K562 (cell line): ENCODE results near the gene ZRANB3. TPM values are rescaled to one million over a fixed set of nuclear protein-coding genes. Genes with fewer than 3 reads are reported as not detected.
A peak's percentile ranks its signal among the peaks of the same experiment; 100 is the strongest.

Experiments used
- ATAC-seq: fragments of 200-7000 bp; cut with Tn5 transposase; 3 replicates; pipeline ENCODE4 v1.9.1; 2020; ENCODE audit warnings: moderate library complexity
- BruUV-seq: library from RNA; stranded (reverse); fragments of 400-500 nt; replicated peaks from 2 replicates; lab custom pipeline; 2021; lab: Mats Ljungman, UMichigan
- CTCF ChIA-PET: fragments of 300-600 bp; formaldehyde crosslinking; extraction: SDS; loops from one replicate; lab custom pipeline; 2021; ENCODE audit warnings: low intra/inter-chr PET ratio; lab: Yijun Ruan, JAX
- POLR2A ChIA-PET: fragments of 300-600, 350-650 bp; sonication (Branson Sonifier 250); formaldehyde crosslinking; extraction: SDS; loops from one replicate; lab custom pipeline; 2021; ENCODE audit warnings: antibody characterized with exemption, inconsistent platforms; lab: Yijun Ruan, JAX
- DNase-seq, 4 experiments: peaks; one replicate each; pipeline versions ENCODE4 v3.0.0 to v3.0.0-alpha.2; 2011 to 2018; ENCODE audit warnings: low spot score in 3 of 4, mixed read lengths in 3 of 4; ENCODE audit errors: extremely low read depth in 1 of 4
- FAIRE-seq: peaks from 2 replicates; lab custom pipeline; 2011; peaks lifted over from hg19 to GRCh38; lab: Jason Lieb, UNC
- H2AFZ ChIP-seq: 2 replicates; pipeline ENCODE4 v1.6.0; 2011; ENCODE audit warnings: low read depth, low read length, control low read depth, inconsistent platforms
- H3K27ac ChIP-seq: fragments of 200-600 bp; 3 replicates; pipeline ENCODE4 v1.8.0; 2011; ENCODE audit warnings: low read depth, mild to moderate bottlenecking, control low read depth, inconsistent platforms, low read length, moderate library complexity, mixed read lengths; ENCODE audit errors: extremely low read depth
- H3K27me3 ChIP-seq, 2 experiments: fragments of 300-600 bp in 1 of 2; 2 replicates in 1 of 2; 3 replicates in 1 of 2; pipeline versions ENCODE4 v1.6.0 to v1.8.0; 2011; ENCODE audit warnings: inconsistent platforms in 2 of 2, low read length in 2 of 2, mild to moderate bottlenecking in 1 of 2, mixed read lengths in 1 of 2, moderate library complexity in 1 of 2; ENCODE audit not compliant: control insufficient read depth in 2 of 2, insufficient read depth in 2 of 2
- H3K36me3 ChIP-seq: fragments of 300-600 bp; 3 replicates; pipeline ENCODE4 v1.8.0; 2011; ENCODE audit warnings: mild to moderate bottlenecking, low read length, inconsistent platforms; ENCODE audit not compliant: control insufficient read depth, insufficient read depth
- H3K4me1 ChIP-seq, 2 experiments: fragments of 200-600 bp in 1 of 2; replicated peaks in 1 of 2; 2 replicates in 1 of 2; 3 replicates in 1 of 2; pipeline versions ENCODE4 v1.5.1 to v1.8.0; 2011; ENCODE audit warnings: inconsistent platforms in 2 of 2, low read length in 2 of 2, mild to moderate bottlenecking in 1 of 2, mixed read lengths in 1 of 2, moderate library complexity in 1 of 2; ENCODE audit not compliant: control insufficient read depth in 2 of 2, insufficient read depth in 2 of 2
- H3K4me2 ChIP-seq: 2 replicates; pipeline ENCODE4 v1.6.1; 2011; ENCODE audit warnings: low read length, control low read depth, inconsistent platforms, mixed read lengths; ENCODE audit not compliant: insufficient read depth
- H3K4me3 ChIP-seq: fragments of 200-600 bp; sonication (generic), shearing (Covaris generic); 2 replicates; pipeline ENCODE4 v1.5.1; 2016; ENCODE audit warnings: control low read depth, inconsistent platforms
- H3K79me2 ChIP-seq: fragments of 200-600 bp; 3 replicates; pipeline ENCODE4 v1.8.0; 2011; ENCODE audit warnings: low read length, inconsistent platforms; ENCODE audit not compliant: control insufficient read depth, insufficient read depth
- H3K9ac ChIP-seq, 2 experiments: 2 replicates each; pipeline versions ENCODE4 v1.6.0 to v1.6.1; 2011; ENCODE audit warnings: low read depth in 2 of 2, low read length in 2 of 2, control low read depth in 1 of 2, inconsistent platforms in 1 of 2, mild to moderate bottlenecking in 1 of 2, mixed read lengths in 1 of 2; ENCODE audit not compliant: insufficient read depth in 1 of 2
- H3K9me1 ChIP-seq: one replicate; pipeline ENCODE4 v1.6.0; 2011; ENCODE audit warnings: inconsistent platforms, mild to moderate bottlenecking, low read length, moderate library complexity; ENCODE audit not compliant: control insufficient read depth, insufficient read depth
- H3K9me3 ChIP-seq: replicated peaks from 2 replicates; pipeline ENCODE4 v1.5.1; 2011; ENCODE audit warnings: low read depth, low read length, inconsistent platforms; ENCODE audit not compliant: control insufficient read depth, insufficient read depth
- H4K20me1 ChIP-seq: replicated peaks from 2 replicates; pipeline ENCODE4 v1.6.1; 2011; ENCODE audit warnings: low read length, inconsistent platforms, mixed read lengths; ENCODE audit not compliant: control insufficient read depth, insufficient read depth
- ARID1B ChIP-seq: fragments of 450-650 bp; IDR thresholded peaks from 2 replicates; pipeline ENCODE4 v1.6.1; 2016; ENCODE audit warnings: antibody characterized with exemption, mild to moderate bottlenecking, inconsistent platforms
- CAMTA2 ChIP-seq: fragments of 250-450 bp; sonication (Bioruptor Pico); conservative IDR thresholded peaks from 2 replicates; pipeline ENCODE4 v1.5.1; 2022
- CEBPG ChIP-seq, 3 experiments: fragments of 200-800 bp in 1 of 3; sonication (Bioruptor generic) in 1 of 3; sonication (generic) in 1 of 3; formaldehyde crosslinking in 1 of 3; IDR thresholded peaks in 2 of 3; conservative IDR thresholded peaks in 1 of 3; 2 replicates each; pipeline versions ENCODE4 v1.6.1 to v1.8.0; 2016 to 2022; ENCODE audit warnings: missing compliant biosample characterization in 2 of 3, missing genetic modification characterization in 2 of 3, mild to moderate bottlenecking in 1 of 3, missing genetic modification reagents in 1 of 3
- CHD2 ChIP-seq: IDR thresholded peaks from 2 replicates; pipeline ENCODE4 v1.6.1; 2011; ENCODE audit warnings: low read depth, low read length
- CREM ChIP-seq: IDR thresholded peaks from 2 replicates; pipeline ENCODE4 v1.6.1; 2014; ENCODE audit warnings: antibody characterized with exemption, low read depth
- DPF2 ChIP-seq: fragments of 450-650 bp; IDR thresholded peaks from 2 replicates; pipeline ENCODE4 v1.6.1; 2016
- ETV1 ChIP-seq: fragments of 450-650 bp; conservative IDR thresholded peaks from 2 replicates; pipeline ENCODE4 v1.6.1; 2016; ENCODE audit warnings: missing genetic modification characterization, control low read depth, low read depth, missing compliant biosample characterization
- MEIS2 ChIP-seq: fragments of 450-650 bp; IDR thresholded peaks from 2 replicates; pipeline ENCODE4 v1.6.1; 2014; ENCODE audit warnings: mild to moderate bottlenecking; ENCODE audit not compliant: partially characterized antibody
- NR2C1 ChIP-seq, 2 experiments: fragments of 450-650 bp; IDR thresholded peaks; 2 replicates each; pipeline ENCODE4 v1.6.1; 2017; ENCODE audit warnings: mild to moderate bottlenecking in 2 of 2, antibody characterized with exemption in 1 of 2, inconsistent platforms in 1 of 2, missing compliant biosample characterization in 1 of 2, missing genetic modification characterization in 1 of 2
- NR2C2 ChIP-seq, 2 experiments: fragments of 200-800 bp in 1 of 2; sonication (Bioruptor generic) in 1 of 2; sonication (generic) in 1 of 2; formaldehyde crosslinking in 1 of 2; IDR thresholded peaks; 2 replicates each; pipeline versions ENCODE4 v1.6.1 to v1.8.0; 2016 to 2022; ENCODE audit warnings: mild to moderate bottlenecking in 1 of 2, missing compliant biosample characterization in 1 of 2, missing genetic modification characterization in 1 of 2, missing genetic modification reagents in 1 of 2
- SNIP1 ChIP-seq: fragments of 450-650 bp; IDR thresholded peaks from 2 replicates; pipeline ENCODE4 v1.7.1; 2017; ENCODE audit warnings: low read depth, mild to moderate bottlenecking
- ZNF696 ChIP-seq: fragments of 250-450 bp; sonication (Bioruptor Pico); conservative IDR thresholded peaks from 2 replicates; pipeline ENCODE4 v1.4.0; 2020; ENCODE audit warnings: mild to moderate bottlenecking, moderate library complexity
- ZSCAN29 ChIP-seq: fragments of 450-650 bp; IDR thresholded peaks from 2 replicates; pipeline ENCODE4 v1.6.1; 2017
- WGBS: fragments of 100-300 bp; shearing (Covaris generic); methylation state at CpG from one replicate; pipeline ENCODE4 v1.1.6; 2016; ENCODE audit warnings: low coverage, mixed read lengths; ENCODE audit not compliant: insufficient coverage; ENCODE audit errors: missing lambda C conversion rate; 5-methylcytosine and 5-hydroxymethylcytosine counted together
- in situ Hi-C: fragments of 300-500 bp; cut with MboI; formaldehyde crosslinking; loops from 4 replicates; pipeline ENCODE4 v1.15.0; 2018; ENCODE audit warnings: inconsistent platforms, mixed read lengths
- intact Hi-C: fragments of 100-400 bp; cut with micrococcal nuclease; formaldehyde crosslinking; loops from 2 replicates; pipeline ENCODE4 v1.14.2; 2022
- polyA plus RNA-seq, 8 experiments: library from polyadenylated mRNA; depleted of rRNA in 4 of 8; stranded (reverse) in 5 of 8; unstranded in 3 of 8; fragments of >200 nt; fragmentation: Nextera tagmentation in 2 of 8; fragmentation: Illumina TruSeq in 1 of 8; extraction: Ambion mirVana in 2 of 8; extraction: Trizol in 1 of 8; gene quantifications; 2 replicates each; pipeline versions ENCODE4 v1.2.1 to v1.2.3, GENCODE V29; 2011 to 2014; ENCODE audit warnings: inconsistent platforms in 1 of 8, missing spikeins in 1 of 8
- total RNA-seq, 7 experiments: library from RNA; depleted of rRNA in 6 of 7; stranded (reverse); fragments of >200 nt in 6 of 7; fragmentation: Illumina TruSeq in 2 of 7; extraction: Trizol in 2 of 7; gene quantifications; 2 replicates each; pipeline versions ENCODE4 v1.2.1 to v1.2.3, GENCODE V29; 2011 to 2021; ENCODE audit warnings: low replicate concordance in 1 of 7
- TF ChIP-seq, protein P1 (sequence below), 3 experiments: IDR thresholded peaks in 2 of 3; conservative IDR thresholded peaks in 1 of 3; 2 replicates each; pipeline ENCODE4 v1.5.1; 2011 to 2012; ENCODE audit warnings: low read length in 3 of 3, mild to moderate bottlenecking in 3 of 3, control low read depth in 2 of 3, improper control_type of control experiment in 1 of 3, inconsistent platforms in 1 of 3, low read depth in 1 of 3, mixed read lengths in 1 of 3, moderate library complexity in 1 of 3; ENCODE audit not compliant: insufficient read depth in 2 of 3
- TF ChIP-seq, protein P2 (sequence below), 2 experiments: fragments of 200-800 bp in 1 of 2; sonication (Bioruptor generic) in 1 of 2; sonication (generic) in 1 of 2; formaldehyde crosslinking in 1 of 2; IDR thresholded peaks in 1 of 2; conservative IDR thresholded peaks in 1 of 2; 2 replicates each; pipeline versions ENCODE4 v1.5.0 to v1.6.1; 2016 to 2020; ENCODE audit warnings: missing compliant biosample characterization in 1 of 2, missing genetic modification characterization in 1 of 2, missing genetic modification reagents in 1 of 2
- TF ChIP-seq, protein P3 (sequence below): fragments of 250-450 bp; sonication (Bioruptor Pico); IDR thresholded peaks from 2 replicates; pipeline ENCODE4 v1.5.0; 2022; ENCODE audit warnings: mild to moderate bottlenecking

ZRANB3 gene
- total and polyA plus RNA-seq, 9 of the 15 experiments (the other 6 are each of a cell fraction or from before 2014, with no cell fraction given), result 8.6 to 21.3 (median 14.7) TPM

DNA sequence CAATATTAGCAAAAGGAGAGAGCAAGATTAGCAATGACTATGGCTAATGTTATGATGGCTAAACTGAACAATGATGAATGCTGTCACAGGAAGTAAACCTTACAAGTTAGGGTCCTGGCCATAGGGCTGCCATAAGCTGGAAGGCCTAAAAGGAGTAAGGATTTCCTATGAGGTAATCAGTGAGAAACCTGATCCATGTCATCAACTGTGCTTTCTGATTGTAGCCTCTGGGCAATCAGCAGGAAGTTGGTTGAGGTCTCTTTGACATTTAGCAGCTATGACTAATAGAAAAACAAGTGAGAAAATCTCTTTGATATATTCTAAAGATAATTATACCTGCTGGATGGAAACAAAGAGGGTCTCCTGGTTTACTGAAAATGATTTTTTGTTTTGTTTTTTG is 285.9 kb downstream of the ZRANB3 start (continued):
- no peak for TF ChIP-seq NR2C2 (CRISPR knock-in tag; IDR thresholded peaks at IDR 0.05)
- peak; percentile 17; the same call in 1 of the 2 replicates for TF ChIP-seq NR2C2 (tag; IDR thresholded peaks at IDR 0.05)
- peak; percentile 71 for TF ChIP-seq ARID1B
- peak; percentile 30 for TF ChIP-seq MEIS2
- TF ChIP-seq DPF2, result peak; percentile 42; the same call in 1 of the 2 replicates
- TF ChIP-seq CEBPG (CRISPR knock-in tag; IDR thresholded peaks at IDR 0.05), result no peak
- peak in 1 of 2 experiments; percentile 60; a peak in 2 of 4 replicates for TF ChIP-seq CEBPG (tag; conservative IDR thresholded peaks at IDR 0.05 in 1 of 2, IDR thresholded peaks at IDR 0.05 in 1 of 2)
- peak; percentile 24; the same call in 1 of the 2 replicates for TF ChIP-seq ETV1 (tag)
- peak; percentile 55 for TF ChIP-seq CREM
- TF ChIP-seq NR2C1 (IDR thresholded peaks at IDR 0.05), result no peak
- 0 out of 2 replicates have a peak, but pooled peaks have one; percentile 28 for TF ChIP-seq NR2C1 (tag; IDR thresholded peaks at IDR 0.05)

DNA sequence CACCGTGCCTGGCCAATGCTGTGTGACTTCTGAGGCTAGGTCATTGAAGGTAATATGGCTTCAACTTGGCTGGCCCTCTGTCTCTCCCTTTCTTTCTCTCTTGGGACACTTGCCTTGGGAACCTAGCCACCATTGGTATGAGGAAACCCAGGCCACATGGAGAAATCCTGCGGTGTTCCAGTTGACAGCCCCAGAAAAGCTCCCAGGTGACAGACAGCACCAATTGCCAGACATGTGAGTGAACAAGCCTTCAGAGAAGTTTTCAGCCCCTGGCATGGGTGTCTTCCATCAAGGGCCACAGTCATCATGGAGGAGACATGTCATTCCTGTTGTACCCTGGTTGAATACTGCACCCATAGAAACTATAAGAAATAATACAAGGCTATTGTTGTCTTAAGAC is 292.4 kb downstream of the ZRANB3 start:
- no peaks in the 10 kb centered on the region for H3K79me2 ChIP-seq
- ATAC-seq, result no peak
- H4K20me1 ChIP-seq, result no peaks in the 10 kb centered on the region
- H3K9me3 ChIP-seq, result no peaks in the 10 kb centered on the region
- H3K4me3 ChIP-seq, result no peak overlapping the region
- H3K27ac ChIP-seq, result no peak overlapping the region
- no peaks in the 10 kb centered on the region for H3K4me1 ChIP-seq
- ChIA-PET POLR2A (no interaction called here), CTCF (no interaction called here)
- in situ Hi-C loops, result no loop called here
- no peak overlapping the region for H3K4me2 ChIP-seq
- no peak overlapping the region for H3K9ac ChIP-seq
- no TSS peak for BruUV-seq
- FAIRE-seq, result no peak
- DNase-seq, result no peak
- H2AFZ ChIP-seq, result no peak overlapping the region
- WGBS, result 76% methylated on average over 2 of the region's 2 CpGs
- no peaks in the 10 kb centered on the region for H3K9me1 ChIP-seq
- no peaks in the 10 kb centered on the region for H3K36me3 ChIP-seq
- intact Hi-C loops, result no loop called here
- no peaks in the 10 kb centered on the region for H3K27me3 ChIP-seq
- TF ChIP-seq CHD2, result no peak
- TF ChIP-seq, protein P1, sequence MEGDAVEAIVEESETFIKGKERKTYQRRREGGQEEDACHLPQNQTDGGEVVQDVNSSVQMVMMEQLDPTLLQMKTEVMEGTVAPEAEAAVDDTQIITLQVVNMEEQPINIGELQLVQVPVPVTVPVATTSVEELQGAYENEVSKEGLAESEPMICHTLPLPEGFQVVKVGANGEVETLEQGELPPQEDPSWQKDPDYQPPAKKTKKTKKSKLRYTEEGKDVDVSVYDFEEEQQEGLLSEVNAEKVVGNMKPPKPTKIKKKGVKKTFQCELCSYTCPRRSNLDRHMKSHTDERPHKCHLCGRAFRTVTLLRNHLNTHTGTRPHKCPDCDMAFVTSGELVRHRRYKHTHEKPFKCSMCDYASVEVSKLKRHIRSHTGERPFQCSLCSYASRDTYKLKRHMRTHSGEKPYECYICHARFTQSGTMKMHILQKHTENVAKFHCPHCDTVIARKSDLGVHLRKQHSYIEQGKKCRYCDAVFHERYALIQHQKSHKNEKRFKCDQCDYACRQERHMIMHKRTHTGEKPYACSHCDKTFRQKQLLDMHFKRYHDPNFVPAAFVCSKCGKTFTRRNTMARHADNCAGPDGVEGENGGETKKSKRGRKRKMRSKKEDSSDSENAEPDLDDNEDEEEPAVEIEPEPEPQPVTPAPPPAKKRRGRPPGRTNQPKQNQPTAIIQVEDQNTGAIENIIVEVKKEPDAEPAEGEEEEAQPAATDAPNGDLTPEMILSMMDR (IDR thresholded peaks at IDR 0.05 in 2 of 3, conservative IDR thresholded peaks at IDR 0.05 in 1 of 3; ENCODE audit: insufficient read depth in 2 of 3, low read depth in 1 of 3, low read length in 3 of 3), result no peak
- no peak for TF ChIP-seq SNIP1
- TF ChIP-seq, protein P2, sequence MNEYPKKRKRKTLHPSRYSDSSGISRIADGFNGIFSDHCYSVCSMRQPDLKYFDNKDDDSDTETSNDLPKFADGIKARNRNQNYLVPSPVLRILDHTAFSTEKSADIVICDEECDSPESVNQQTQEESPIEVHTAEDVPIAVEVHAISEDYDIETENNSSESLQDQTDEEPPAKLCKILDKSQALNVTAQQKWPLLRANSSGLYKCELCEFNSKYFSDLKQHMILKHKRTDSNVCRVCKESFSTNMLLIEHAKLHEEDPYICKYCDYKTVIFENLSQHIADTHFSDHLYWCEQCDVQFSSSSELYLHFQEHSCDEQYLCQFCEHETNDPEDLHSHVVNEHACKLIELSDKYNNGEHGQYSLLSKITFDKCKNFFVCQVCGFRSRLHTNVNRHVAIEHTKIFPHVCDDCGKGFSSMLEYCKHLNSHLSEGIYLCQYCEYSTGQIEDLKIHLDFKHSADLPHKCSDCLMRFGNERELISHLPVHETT (CRISPR knock-in tag; conservative IDR thresholded peaks at IDR 0.05 in 1 of 2, IDR thresholded peaks at IDR 0.05 in 1 of 2), result no peak
- TF ChIP-seq, protein P3, sequence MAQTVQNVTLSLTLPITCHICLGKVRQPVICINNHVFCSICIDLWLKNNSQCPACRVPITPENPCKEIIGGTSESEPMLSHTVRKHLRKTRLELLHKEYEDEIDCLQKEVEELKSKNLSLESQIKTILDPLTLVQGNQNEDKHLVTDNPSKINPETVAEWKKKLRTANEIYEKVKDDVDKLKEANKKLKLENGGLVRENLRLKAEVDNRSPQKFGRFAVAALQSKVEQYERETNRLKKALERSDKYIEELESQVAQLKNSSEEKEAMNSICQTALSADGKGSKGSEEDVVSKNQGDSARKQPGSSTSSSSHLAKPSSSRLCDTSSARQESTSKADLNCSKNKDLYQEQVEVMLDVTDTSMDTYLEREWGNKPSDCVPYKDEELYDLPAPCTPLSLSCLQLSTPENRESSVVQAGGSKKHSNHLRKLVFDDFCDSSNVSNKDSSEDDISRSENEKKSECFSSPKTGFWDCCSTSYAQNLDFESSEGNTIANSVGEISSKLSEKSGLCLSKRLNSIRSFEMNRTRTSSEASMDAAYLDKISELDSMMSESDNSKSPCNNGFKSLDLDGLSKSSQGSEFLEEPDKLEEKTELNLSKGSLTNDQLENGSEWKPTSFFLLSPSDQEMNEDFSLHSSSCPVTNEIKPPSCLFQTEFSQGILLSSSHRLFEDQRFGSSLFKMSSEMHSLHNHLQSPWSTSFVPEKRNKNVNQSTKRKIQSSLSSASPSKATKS (CRISPR knock-in tag), result no peak
- TF ChIP-seq ZSCAN29, result no peak
- no peak for TF ChIP-seq CAMTA2 (CRISPR knock-in tag)
- no peak for TF ChIP-seq ZNF696 (CRISPR knock-in tag)
